Cardiac fibroblast (primary cell): Measurements from ENCODE around the gene CHMP4B.

Source experiments
- DNase-seq, 2 donors: peaks; one replicate each; pipeline versions ENCODE4 v3.0.0 to v3.0.0-alpha.2; 2010; ENCODE audit warnings: low read depth in 2 of 2
- H3K4me3 ChIP-seq, 2 donors: replicated peaks in 1 of 2; 1 replicate in 1 of 2; 2 replicates in 1 of 2; pipeline ENCODE4 v1.5.1; 2011; ENCODE audit warnings: low read depth in 2 of 2, low read length in 2 of 2, mild to moderate bottlenecking in 2 of 2, moderate library complexity in 1 of 2
- CTCF ChIP-seq: IDR thresholded peaks from one replicate; pipeline ENCODE4 v1.5.1; 2011; ENCODE audit warnings: low read depth, mild to moderate bottlenecking, low read length, inconsistent platforms

The CHMP4B gene

GRCh38 chr20:33840160-33840559 lies 29.0 kb downstream of the CHMP4B start:
- no peak for TF ChIP-seq CTCF
- no peak overlapping the region for H3K4me3 ChIP-seq
- no peak for DNase-seq

GRCh38 chr20:33840759-33841435 lies 29.7 kb downstream of the CHMP4B start:
- H3K4me3 ChIP-seq = no peak overlapping the region
- TF ChIP-seq CTCF = no peak

GRCh38 chr20:33841436-33841799 lies 30.3 kb downstream of the CHMP4B start:
- no peak overlapping the region for H3K4me3 ChIP-seq
- DNase-seq = no peak
- no peak for TF ChIP-seq CTCF

More at GRCh38 chr20:33840759-33841435, 29.7 kb downstream of the CHMP4B start:
- DNase-seq = no peak

- TF ChIP-seq CTCF = no peak
- no peak overlapping the region for H3K4me3 ChIP-seq
- no peak for DNase-seq
Measured at GRCh38 chr20:33842346-33842745, 31.2 kb downstream of the CHMP4B start.

GRCh38 chr20:33843050-33843449 lies 31.9 kb downstream of the CHMP4B start:
- DNase-seq = no peak
- TF ChIP-seq CTCF = no peak
- H3K4me3 ChIP-seq = no peak overlapping the region

GRCh38 chr20:33843854-33844253 lies 32.7 kb downstream of the CHMP4B start:
- DNase-seq = peak in 1 of 2 donors; percentile 9
- no peak for TF ChIP-seq CTCF
- no peak overlapping the region for H3K4me3 ChIP-seq
